ENCODE results near the gene NIT1.
A peak's percentile ranks its signal among the peaks of the same experiment; 100 is the strongest.

Gene NIT1

GRCh38 chr1:161133220-161133740 is 15.4 kb downstream of the NIT1 start:
- CTCF ChIA-PET = no interaction called here
- TF ChIP-seq, protein P1, sequence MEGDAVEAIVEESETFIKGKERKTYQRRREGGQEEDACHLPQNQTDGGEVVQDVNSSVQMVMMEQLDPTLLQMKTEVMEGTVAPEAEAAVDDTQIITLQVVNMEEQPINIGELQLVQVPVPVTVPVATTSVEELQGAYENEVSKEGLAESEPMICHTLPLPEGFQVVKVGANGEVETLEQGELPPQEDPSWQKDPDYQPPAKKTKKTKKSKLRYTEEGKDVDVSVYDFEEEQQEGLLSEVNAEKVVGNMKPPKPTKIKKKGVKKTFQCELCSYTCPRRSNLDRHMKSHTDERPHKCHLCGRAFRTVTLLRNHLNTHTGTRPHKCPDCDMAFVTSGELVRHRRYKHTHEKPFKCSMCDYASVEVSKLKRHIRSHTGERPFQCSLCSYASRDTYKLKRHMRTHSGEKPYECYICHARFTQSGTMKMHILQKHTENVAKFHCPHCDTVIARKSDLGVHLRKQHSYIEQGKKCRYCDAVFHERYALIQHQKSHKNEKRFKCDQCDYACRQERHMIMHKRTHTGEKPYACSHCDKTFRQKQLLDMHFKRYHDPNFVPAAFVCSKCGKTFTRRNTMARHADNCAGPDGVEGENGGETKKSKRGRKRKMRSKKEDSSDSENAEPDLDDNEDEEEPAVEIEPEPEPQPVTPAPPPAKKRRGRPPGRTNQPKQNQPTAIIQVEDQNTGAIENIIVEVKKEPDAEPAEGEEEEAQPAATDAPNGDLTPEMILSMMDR (conservative IDR thresholded peaks at IDR 0.05; ENCODE audit: low read depth) = no peak
- peak; percentile 30 for DNase-seq (ENCODE audit: low spot score)
- H3K27ac ChIP-seq = peak overlapping the region; percentile 98
- POLR2A ChIA-PET (ENCODE audit: low non-redundant PET) = interaction anchor here (0.6 kb wide), 2 partner anchors 11 to 113 kb away, joined by 3 to 6 read pairs; no protein-coding TSS in a partner anchor

DNA sequence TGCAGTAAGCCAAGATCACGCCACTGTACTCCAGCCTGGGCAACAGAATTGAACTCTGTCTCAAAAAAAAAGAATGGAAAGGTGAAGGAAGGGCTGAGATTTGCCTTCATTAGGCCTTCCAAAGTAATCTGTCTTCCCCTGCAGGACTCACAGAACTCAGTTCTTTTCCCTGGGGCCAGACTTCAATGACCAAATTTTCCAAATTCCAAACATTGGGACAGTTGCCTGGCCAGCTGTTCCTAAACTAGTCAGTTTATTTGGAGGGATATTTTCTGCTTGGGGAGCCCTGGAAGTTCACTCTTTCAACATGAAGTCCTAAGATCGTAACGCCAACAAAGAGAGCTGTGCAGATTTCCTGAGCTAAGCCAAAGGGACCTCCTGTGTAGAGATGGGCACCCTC is 20.0 kb downstream of the NIT1 start:
- TF ChIP-seq, protein P1 (conservative IDR thresholded peaks at IDR 0.05; ENCODE audit: low read depth) = no peak
- no peak for DNase-seq (ENCODE audit: low spot score)
- POLR2A ChIA-PET (ENCODE audit: low non-redundant PET) = no interaction called here
- no peak overlapping the region for H3K27ac ChIP-seq
- CTCF ChIA-PET = no interaction called here

DNA sequence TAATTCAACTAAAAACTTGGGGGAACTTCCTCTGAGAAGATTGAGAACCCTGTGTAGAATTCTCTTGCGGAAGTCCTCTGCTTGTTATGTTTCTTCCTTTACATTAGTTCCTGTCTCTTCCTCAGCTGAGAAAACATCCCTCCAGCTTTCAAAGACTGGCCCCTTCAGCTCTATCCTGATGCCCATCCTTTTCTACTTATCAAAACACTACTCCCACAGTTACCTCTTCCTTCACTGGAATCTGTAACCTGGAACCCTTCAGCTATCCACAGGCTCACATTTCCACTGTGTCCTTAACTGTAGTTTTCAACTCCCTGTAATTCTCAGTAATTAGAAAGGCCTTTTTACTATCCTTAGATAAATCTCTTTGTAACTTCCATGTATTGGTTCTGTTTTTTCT is 20.5 kb downstream of the NIT1 start:
- ChIA-PET CTCF (interaction anchor here (0.6 kb wide), 1 partner anchor 30 kb away, joined by 3 read pairs; no protein-coding TSS in a partner anchor), POLR2A (ENCODE audit: low non-redundant PET) (no interaction called here)
- no peak for DNase-seq (ENCODE audit: low spot score)
- no peak overlapping the region for H3K27ac ChIP-seq
- TF ChIP-seq, protein P1 (conservative IDR thresholded peaks at IDR 0.05; ENCODE audit: low read depth) = no peak

DNA sequence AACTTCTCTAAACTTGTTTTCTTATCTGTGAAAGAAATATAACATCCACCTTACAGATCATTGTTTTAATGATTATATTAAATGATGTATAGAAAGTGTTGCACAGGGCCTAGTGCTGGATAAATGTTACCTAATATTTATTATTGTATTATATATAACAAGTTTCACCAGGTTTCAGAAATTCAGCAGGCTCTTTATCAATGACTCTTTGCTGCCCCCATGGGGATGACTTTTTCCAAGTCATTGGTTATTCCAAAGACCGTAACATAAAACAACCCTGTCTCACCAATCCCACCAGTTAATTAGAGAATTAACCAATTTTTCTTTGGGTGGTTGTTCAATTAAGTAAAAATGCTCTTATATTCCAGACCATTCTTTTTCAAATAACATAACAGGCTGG is 21.9 kb downstream of the NIT1 start:
- POLR2A ChIA-PET (ENCODE audit: low non-redundant PET) = no interaction called here
- H3K27ac ChIP-seq = no peak overlapping the region
- CTCF ChIA-PET = interaction anchor here (0.7 to 1.0 kb wide), 3 partner anchors 68 to 305 kb away, joined by 3 to 4 read pairs (median 3); no protein-coding TSS in a partner anchor
- peak; percentile 64 for DNase-seq (ENCODE audit: low spot score)
- TF ChIP-seq, protein P1 (conservative IDR thresholded peaks at IDR 0.05; ENCODE audit: low read depth) = peak; percentile 67

DNA sequence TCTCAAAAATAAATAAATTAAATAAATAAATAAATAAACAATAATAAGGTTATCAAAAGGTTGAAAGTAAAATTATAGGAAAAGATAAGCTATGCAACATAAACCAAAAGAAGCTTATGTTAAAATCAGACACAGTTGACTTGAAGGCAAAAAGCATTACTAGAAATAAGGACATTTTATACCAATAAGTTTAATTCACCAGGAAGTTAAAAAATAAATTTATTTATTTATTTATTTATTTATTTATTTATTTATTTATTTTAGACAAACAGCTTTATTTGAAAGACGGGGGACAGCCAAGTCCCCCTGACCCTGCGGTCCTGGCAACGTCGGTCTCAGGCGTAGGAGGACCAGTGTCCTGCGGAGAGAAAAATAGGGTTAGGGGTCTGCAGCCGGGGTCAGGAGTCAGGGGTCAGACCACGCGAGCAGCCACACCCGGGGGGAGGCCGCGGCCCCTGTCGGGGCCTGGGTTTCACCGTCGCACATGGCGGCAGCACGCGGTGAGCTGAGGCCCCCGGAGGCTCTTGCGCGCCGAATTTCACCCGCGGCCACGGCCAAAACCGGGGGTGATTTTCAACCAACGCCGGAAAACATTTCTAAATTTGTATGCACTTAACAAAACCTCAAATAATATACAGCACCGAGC is 23.0 kb downstream of the NIT1 start:
- ChIA-PET POLR2A (ENCODE audit: low non-redundant PET) (no interaction called here), CTCF (interaction anchor here (0.6 to 0.7 kb wide), 5 partner anchors 20 to 1662 kb away, joined by 3 to 4 read pairs (median 3); no protein-coding TSS in a partner anchor)
- no peak for DNase-seq (ENCODE audit: low spot score)
- H3K27ac ChIP-seq = no peak overlapping the region
- TF ChIP-seq, protein P1 (conservative IDR thresholded peaks at IDR 0.05; ENCODE audit: low read depth) = no peak

- no peak overlapping the region for H3K27ac ChIP-seq
- no peak for DNase-seq (ENCODE audit: low spot score)
- ChIA-PET CTCF (interaction anchor here (1.0 kb wide), 1 partner anchor 311 kb away, joined by 3 read pairs; no protein-coding TSS in a partner anchor), POLR2A (ENCODE audit: low non-redundant PET) (no interaction called here)
- TF ChIP-seq, protein P1 (conservative IDR thresholded peaks at IDR 0.05; ENCODE audit: low read depth) = no peak
These were observed 27.9 kb downstream of the NIT1 start for GRCh38 chr1:161145832-161146231.
